GM19395 (cell line): ENCODE measurements around the gene PABPN1L.

Source experiments
- ATAC-seq: cut with Tn5 transposase; IDR thresholded peaks from one replicate; pipeline ENCODE4 v1.9.1; 2021; ENCODE audit warnings: mild to moderate bottlenecking, moderate library complexity; ENCODE audit not compliant: unreplicated experiment

Gene PABPN1L

GRCh38 chr16:88884569-88885271, 18.3 kb upstream of the PABPN1L start:
- no peak for ATAC-seq

DNA sequence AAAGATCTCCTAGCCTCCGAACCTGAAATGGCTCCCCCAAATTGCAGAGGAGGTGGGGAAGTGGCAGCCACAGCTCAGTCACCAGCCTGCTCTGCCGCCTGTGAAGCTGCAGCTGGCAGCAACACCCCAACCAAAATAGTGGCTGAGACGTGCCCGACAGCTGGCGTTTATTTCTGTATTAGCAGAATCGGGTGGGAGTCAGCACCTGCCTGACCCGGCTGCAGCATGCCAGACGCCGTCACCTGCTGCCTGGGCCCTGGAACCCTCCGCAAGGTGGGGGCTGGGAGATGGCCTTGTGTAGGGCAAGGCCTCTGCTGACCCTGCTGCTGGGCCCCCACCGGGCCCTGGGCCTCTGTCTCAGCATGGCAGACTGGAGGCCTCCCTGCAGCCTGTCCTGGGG, 17.5 kb upstream of the PABPN1L start:
- no peak for ATAC-seq

GRCh38 chr16:88883117-88883895, 16.8 kb upstream of the PABPN1L start:
- no peak for ATAC-seq

DNA sequence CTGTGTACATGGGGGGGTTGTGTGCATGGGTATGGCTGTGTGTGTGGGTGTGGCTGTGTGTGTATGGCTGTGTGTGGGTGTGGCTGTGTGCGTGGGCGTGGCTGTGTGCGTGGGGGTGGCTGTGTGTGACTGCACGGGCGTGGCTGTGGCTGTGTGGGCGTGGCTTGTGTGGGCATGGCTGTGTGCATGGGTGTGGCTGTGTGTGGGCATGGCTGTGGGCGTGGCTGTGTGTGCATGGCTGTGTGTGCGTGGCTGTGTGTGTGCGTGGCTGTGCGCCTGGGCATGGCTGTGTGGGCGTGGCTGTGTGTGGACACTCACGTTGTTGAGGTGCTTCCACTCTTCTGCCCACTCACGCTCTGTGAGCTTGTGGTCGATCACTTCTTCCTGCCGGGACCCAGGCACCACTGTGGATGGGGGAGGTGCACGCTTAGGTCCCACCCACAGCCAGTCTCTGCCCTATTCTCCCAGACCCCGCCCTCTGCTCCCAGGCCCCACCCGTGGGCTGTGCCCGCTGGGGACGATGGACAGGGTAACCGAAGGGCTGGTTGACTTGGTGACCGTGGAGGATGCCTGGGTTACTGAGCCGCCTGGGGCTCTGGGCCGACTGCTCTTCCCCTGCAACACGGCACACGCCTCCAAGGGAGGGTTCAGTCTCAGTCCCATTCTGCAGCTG, 16.0 kb upstream of the PABPN1L start:
- ATAC-seq, result no peak

DNA sequence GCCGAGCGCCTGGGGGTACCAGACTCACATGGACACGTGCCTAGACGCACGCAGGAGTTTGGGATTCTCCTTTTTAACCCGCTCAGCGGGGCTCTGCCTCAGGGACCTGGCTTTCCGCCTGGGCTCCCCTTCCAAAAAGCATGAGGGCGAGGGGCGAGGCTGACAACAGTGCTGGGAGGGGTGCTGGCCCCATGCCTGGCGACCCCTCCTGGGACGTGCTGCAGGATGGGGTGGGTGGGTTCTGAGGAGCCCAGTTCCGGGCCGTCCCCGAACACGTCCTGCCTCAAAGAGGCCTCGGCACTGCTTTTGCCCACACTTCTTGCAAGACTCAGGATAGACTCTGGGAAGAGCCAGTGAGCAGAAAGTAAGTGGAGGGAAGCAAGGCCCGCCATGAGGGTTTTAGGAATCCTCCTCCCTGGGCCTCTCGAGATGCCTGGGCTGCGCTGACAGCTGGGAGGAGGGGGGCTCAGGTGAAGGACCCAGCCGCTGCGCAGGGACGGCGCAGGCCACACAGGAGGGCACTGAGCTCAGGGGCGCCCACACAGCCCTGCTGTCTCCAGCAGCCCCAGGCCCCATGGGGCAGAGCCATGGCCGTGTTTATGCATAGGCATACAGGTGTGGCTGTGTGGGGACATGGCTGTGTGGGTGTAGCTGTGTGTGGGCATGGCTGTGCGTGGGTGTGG, 15.4 kb upstream of the PABPN1L start:
- ATAC-seq, result no peak

DNA sequence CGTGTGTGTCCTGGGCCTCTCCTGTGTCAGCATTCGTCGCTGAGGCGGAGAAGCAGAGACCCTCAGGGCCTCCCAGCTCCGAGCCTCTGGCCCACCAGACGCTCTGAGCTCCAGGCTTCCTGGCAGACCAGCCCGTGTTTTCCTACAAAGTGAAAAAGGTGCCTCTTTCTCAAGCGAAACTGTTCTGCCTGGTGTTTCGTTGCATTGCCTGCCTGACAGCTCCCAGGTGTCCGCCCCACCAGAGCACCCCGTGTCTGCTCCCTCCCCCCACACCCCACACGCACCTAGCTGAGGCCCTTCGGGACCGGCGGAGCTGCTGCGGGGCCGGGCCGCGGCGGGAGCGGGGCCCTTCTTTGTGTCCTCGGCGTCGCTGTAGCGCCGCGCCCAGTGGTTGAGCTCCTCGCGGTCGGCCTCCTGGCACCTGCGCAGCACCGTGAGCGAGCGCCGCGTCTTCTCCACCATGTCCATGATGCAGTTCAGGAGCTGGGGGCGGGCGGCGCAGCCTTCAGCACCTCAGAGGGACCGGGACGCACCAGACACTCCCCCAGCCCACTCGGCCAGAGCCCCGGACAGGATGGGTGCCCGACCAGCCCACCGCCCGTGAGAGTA, 14.7 kb upstream of the PABPN1L start:
- no peak for ATAC-seq

DNA sequence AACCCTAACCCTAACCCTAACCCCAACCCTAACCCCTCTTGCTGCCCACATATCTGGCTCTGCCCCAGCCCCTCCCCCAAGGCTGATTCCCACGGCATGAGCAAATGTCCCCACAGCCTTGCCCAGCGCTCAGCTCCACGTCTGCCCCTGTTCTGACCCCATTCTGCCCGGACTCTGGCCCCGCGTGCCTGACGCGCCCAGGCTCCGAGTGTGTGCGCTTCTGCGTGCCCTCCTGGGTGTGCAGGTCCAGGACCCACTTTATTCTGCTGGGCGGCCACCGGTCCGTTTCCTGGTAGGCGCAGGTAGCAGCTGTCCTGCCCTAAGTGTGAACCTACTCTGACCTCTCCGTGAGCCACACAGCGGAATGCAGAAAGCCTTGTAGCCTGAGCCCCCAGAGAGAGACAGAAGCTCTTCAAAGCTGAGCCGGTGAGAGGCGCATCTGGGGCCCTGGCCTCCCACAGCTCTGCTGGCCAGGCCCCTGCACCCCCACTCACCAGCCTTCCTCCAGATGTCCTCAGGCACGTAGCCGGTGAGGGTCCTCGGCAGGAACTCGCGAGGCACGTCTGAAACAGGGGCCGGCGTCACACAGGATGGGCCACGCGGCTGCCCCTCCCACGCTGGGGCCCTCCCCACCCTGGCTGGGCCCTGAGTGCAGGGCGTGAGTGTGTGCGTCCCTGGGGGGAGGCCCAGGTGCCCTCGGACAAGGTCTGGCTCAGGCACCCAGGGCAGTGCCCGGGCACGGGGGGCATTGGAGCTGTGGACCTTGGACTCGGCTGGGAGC, 14.0 kb upstream of the PABPN1L start:
- no peak for ATAC-seq

DNA sequence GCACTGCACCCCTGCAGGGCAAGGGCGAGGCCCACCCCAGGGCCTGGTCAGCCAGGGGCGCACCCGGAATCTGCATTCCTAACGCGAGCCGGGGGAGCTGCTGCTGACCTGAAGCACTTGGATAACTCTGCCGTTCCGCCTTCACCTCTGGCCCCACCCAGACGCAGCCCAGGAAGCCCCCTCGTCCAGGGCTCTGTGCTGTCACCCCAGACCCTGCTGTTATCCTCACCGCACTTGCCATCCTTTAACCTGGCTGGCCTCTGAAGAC, 13.3 kb upstream of the PABPN1L start:
- no peak for ATAC-seq

DNA sequence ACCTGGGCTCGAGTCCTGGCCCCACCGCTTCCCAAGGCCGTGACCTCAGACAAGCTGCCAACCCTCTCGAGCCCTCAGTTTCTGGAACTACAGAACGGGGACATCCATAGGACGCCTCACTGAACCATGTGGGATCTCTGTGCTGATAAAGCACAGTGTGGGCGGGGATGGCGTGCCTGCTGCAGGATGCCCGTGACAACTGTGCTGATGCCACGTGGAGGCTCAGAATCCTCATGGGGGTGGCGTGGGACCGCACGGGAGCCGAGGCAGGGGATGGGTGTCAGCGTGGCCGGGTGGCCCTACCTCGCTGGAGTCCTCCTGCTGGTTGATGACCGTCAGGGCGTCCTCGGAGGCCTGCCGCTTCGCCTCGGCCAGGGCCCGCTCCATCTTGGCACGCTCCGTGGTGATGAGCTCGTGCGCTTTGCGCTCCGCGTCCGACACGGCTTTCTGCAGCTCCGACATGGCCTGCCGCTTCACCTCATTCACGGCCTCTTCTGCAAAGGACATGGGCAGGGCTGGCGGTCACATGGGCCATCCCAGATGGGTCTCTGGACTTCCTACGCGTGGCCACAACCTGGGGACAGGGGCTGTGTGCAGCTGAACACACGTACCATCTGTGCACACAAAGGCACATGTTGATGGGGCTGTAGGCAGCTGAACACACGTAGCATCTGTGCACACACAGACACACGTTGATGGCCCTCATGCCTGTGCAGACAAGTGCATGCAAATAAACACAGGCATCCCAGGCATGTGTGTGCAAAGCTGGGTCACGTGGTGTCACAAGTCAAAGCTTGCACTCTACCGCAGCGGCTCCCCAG, 12.7 kb upstream of the PABPN1L start:
- no peak for ATAC-seq

DNA sequence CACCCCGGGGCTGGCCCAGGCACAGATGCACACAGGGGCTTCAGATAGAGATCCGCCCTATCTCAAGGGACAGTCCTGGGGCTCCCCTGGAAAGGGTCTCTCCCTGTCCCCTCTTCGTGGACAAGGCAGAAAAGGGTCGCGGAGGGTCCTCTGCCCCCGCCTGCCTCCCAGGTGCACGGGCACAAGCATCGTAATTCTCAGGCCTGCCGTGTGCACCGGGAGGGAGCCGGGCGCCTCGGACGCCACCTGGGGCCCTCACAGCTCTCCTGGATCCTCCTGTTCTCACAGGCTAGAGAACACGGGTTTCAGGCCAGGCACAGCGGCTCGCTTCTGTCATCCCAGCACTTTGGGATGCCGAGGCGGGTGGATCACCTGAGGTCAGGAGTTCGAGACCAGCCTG, 11.9 kb upstream of the PABPN1L start:
- ATAC-seq, result no peak

GRCh38 chr16:88877564-88878289, 11.3 kb upstream of the PABPN1L start:
- no peak for ATAC-seq

DNA sequence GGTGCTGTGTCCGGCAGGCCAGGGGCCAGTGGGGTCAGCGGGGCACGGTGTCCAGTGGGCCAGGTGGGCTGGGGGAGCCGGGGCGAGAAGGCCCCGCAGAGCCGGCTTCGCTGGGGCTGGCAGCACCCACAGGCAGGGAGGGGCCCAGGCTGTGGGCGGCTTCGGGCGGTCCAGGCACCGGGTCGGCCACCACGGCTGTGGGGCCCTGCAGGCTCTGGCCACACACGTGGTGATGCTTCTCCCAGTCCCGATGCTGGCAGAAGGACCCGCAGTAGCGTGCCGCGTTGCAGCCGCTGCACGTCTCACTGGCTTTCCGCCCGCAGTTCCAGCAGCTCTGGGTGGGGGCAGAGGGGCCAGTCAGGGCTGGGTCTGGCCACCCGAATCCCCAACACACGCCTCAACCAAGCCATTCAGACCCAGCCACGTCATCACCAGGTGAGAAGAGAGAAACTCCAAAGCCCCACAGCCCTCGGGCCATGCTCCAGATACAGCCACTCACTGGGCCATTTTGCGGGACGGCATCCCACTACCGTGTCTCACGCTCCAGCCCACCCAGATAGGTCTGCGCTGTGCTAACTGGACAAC, 10.6 kb upstream of the PABPN1L start:
- no peak for ATAC-seq

GRCh38 chr16:88875703-88876234, 9.3 kb upstream of the PABPN1L start:
- no peak for ATAC-seq

DNA sequence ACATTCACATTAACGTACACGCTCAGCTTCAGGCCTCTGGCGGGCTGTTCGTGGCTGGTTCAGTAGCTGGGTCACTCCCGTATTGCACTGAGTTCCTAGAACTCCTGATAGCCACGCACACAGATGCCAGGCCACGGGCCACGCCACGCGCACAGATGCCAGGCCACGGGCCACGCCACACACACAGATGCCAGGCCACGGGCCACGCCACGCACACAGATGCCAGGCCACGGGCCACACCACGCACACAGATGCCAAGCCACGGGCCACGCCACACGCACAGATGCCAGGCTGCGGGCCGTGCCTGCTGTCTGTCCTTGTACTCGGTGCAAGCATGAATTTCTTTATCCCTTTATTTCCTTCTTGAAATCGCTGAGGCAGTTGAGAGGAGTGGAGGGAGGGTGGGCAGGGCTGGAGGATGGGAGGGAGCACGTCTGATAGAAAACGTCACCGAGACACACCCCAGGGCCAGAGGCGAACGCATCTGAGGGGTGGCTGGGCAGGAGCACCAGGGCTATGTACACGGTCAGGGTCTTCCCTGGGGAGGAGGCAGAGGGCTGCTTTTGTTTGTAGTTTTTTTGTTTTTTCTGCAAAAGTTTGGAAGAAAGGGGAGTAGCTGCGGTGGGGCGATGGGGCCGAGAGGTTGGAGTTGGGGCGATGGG, 8.6 kb upstream of the PABPN1L start:
- ATAC-seq, result no peak

DNA sequence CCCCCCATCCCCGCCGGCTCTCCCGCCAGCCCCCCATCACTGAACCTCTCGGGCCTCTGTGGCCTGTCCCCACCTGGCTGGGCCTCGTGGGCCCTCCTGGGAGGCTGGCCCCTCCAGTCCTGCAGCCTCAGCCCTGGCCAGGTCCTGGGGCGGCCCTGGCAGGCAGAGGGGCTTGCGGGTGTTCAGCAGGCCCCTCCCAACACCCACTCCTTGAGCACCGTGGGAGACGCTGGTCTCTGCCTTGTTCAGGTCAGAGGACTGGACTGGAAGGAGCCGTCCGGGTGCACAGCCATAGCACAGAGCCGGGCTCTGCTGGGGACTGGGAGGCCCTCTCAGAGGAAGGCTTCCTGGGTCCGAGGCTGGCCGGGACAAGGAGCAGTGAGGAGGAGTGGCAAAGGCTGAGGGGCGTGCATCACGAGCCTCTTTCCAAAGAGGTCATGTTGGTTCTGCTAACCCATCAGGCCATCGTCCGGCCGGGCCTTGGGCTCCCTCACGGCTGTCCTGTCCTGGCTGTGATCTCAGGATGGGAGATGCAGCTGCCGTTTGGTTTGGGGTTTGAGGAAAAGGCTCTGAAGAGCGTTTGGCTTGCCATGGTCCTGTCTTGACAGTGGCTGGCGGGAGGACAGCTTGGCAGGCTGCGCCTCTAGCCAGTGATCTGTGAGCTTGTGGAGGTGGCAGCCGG, 6.3 kb upstream of the PABPN1L start:
- no peak for ATAC-seq

GRCh38 chr16:88871730-88872416, 5.4 kb upstream of the PABPN1L start:
- ATAC-seq, result no peak

GRCh38 chr16:88871349-88871702, 4.9 kb upstream of the PABPN1L start:
- ATAC-seq, result no peak
